Effector memory CD4-positive, alpha-beta T cell (primary cell): Measurements from ENCODE around the gene VGF.
"Not testable (repeated sequence)": the region's sequence is repeated elsewhere in the genome, so short reads cannot be mapped to it uniquely, and the experiment has no call there.

Experiments
- DNase-seq, 3 donors: peaks; one replicate each; pipeline ENCODE4 v3.0.0-alpha.2; 2020
- H3K27ac ChIP-seq: 2 replicates; pipeline ENCODE4 v1.7.0; 2013; ENCODE audit warnings: mild to moderate bottlenecking, low read length, moderate library complexity; ENCODE audit not compliant: insufficient read depth, poor library complexity, severe bottlenecking
- H3K27me3 ChIP-seq: replicated peaks from 2 replicates; pipeline ENCODE4 v1.7.0; 2013; ENCODE audit warnings: mild to moderate bottlenecking, low read length; ENCODE audit not compliant: insufficient read depth, control insufficient read depth, poor library complexity, severe bottlenecking
- H3K36me3 ChIP-seq: 2 replicates; pipeline ENCODE4 v1.7.0; 2013; ENCODE audit warnings: mild to moderate bottlenecking, low read length, moderate library complexity; ENCODE audit not compliant: control insufficient read depth, insufficient read depth
- H3K4me1 ChIP-seq: 2 replicates; pipeline ENCODE4 v1.7.0; 2013; ENCODE audit warnings: low read length, mild to moderate bottlenecking; ENCODE audit not compliant: control insufficient read depth, insufficient read depth, poor library complexity, severe bottlenecking
- H3K4me3 ChIP-seq: 2 replicates; pipeline ENCODE4 v1.7.0; 2013; ENCODE audit warnings: low read length, low read depth, mild to moderate bottlenecking; ENCODE audit not compliant: insufficient read depth, poor library complexity, severe bottlenecking
- H3K9me3 ChIP-seq: 2 replicates; pipeline ENCODE4 v1.7.0; 2013; ENCODE audit warnings: mild to moderate bottlenecking, low read length, moderate library complexity; ENCODE audit not compliant: control insufficient read depth

Gene VGF

GRCh38 chr7:101202603-101202918, 37.2 kb upstream of the VGF start:
- DNase-seq, result no peak
- H3K27ac ChIP-seq, result no peak overlapping the region
- peaks cover 23% of the 10 kb centered on the region for H3K27me3 ChIP-seq
- no peak overlapping the region for H3K4me3 ChIP-seq
- H3K36me3 ChIP-seq, result peaks cover 6% of the 10 kb centered on the region
- peaks cover 5% of the 10 kb centered on the region for H3K4me1 ChIP-seq
- H3K9me3 ChIP-seq, result no peaks in the 10 kb centered on the region

- Histone ChIP-seq H3K4me3 (no peak overlapping the region), H3K36me3 (peaks cover 6% of the 10 kb centered on the region), H3K27me3 (peaks cover 23% of the 10 kb centered on the region), H3K4me1 (peaks cover 5% of the 10 kb centered on the region), H3K27ac (no peak overlapping the region), H3K9me3 (no peaks in the 10 kb centered on the region)
- DNase-seq, result no peak
Observed at GRCh38 chr7:101201695-101202602, 36.6 kb upstream of the VGF start.

- H3K36me3 ChIP-seq, result peaks cover under 1% of the 10 kb centered on the region
- H3K4me1 ChIP-seq, result peaks cover 5% of the 10 kb centered on the region
- peaks cover 23% of the 10 kb centered on the region for H3K27me3 ChIP-seq
- DNase-seq, result no peak
- H3K27ac ChIP-seq, result no peak within 1 kb of the TSS
- H3K9me3 ChIP-seq, result no peaks in the 10 kb centered on the region
- H3K4me3 ChIP-seq, result no peak within 1 kb of the TSS
Observed at GRCh38 chr7:101200862-101201599, 35.7 kb upstream of the VGF start, which contains the start of gene MOGAT3. Gene MOGAT3, minus strand, starts transcription at chr7:101201036. Its CDS starts 182 bp downstream, at chr7:101200854.

- H3K27ac ChIP-seq, result no peak overlapping the region
- no peaks in the 10 kb centered on the region for H3K36me3 ChIP-seq
- no peak overlapping the region for H3K4me3 ChIP-seq
- no peak for DNase-seq
- no peaks in the 10 kb centered on the region for H3K9me3 ChIP-seq
- peaks cover 5% of the 10 kb centered on the region for H3K4me1 ChIP-seq
- peaks cover 23% of the 10 kb centered on the region for H3K27me3 ChIP-seq
Observed at GRCh38 chr7:101200504-101200861, 35.1 kb upstream of the VGF start.

GRCh38 chr7:101199522-101199921, 34.2 kb upstream of the VGF start:
- H3K27me3 ChIP-seq, result peaks cover 23% of the 10 kb centered on the region
- H3K27ac ChIP-seq, DNase-seq, H3K4me3 ChIP-seq, H3K4me1 ChIP-seq, H3K9me3 ChIP-seq, H3K36me3 ChIP-seq: not testable (repeated sequence)

GRCh38 chr7:101198476-101198875, 33.1 kb upstream of the VGF start:
- H3K9me3 ChIP-seq, result no peaks in the 10 kb centered on the region
- no peaks in the 10 kb centered on the region for H3K36me3 ChIP-seq
- no peak overlapping the region for H3K4me3 ChIP-seq
- H3K27ac ChIP-seq, result no peak overlapping the region
- peaks cover 5% of the 10 kb centered on the region for H3K4me1 ChIP-seq
- peaks cover 22% of the 10 kb centered on the region for H3K27me3 ChIP-seq
- DNase-seq, result no peak

GRCh38 chr7:101197991-101198390, 32.6 kb upstream of the VGF start:
- H3K27ac ChIP-seq, result no peak overlapping the region

GRCh38 chr7:101195884-101196283, 30.5 kb upstream of the VGF start:
- DNase-seq, result no peak
- H3K27ac ChIP-seq, result no peak overlapping the region
- H3K36me3 ChIP-seq, result no peaks in the 10 kb centered on the region
- peaks cover 10% of the 10 kb centered on the region for H3K27me3 ChIP-seq
- no peaks in the 10 kb centered on the region for H3K9me3 ChIP-seq
- no peaks in the 10 kb centered on the region for H3K4me1 ChIP-seq
- H3K4me3 ChIP-seq, result no peak overlapping the region

More at GRCh38 chr7:101197991-101198390, 32.6 kb upstream of the VGF start:
- no peak for DNase-seq
- H3K4me3 ChIP-seq, result no peak overlapping the region
- peaks cover 20% of the 10 kb centered on the region for H3K27me3 ChIP-seq
- peaks cover 5% of the 10 kb centered on the region for H3K4me1 ChIP-seq
- H3K36me3 ChIP-seq, result no peaks in the 10 kb centered on the region
- no peaks in the 10 kb centered on the region for H3K9me3 ChIP-seq

GRCh38 chr7:101189109-101189508, 23.7 kb upstream of the VGF start:
- no peak overlapping the region for H3K4me3 ChIP-seq
- H3K36me3 ChIP-seq, result no peaks in the 10 kb centered on the region
- H3K27ac ChIP-seq, result no peak overlapping the region
- H3K4me1 ChIP-seq, result no peaks in the 10 kb centered on the region
- DNase-seq, result no peak
- no peaks in the 10 kb centered on the region for H3K27me3 ChIP-seq
- H3K9me3 ChIP-seq, result no peaks in the 10 kb centered on the region

- no peak for DNase-seq
- Histone ChIP-seq H3K4me1 (no peaks in the 10 kb centered on the region), H3K36me3 (no peaks in the 10 kb centered on the region), H3K27me3 (peaks cover 7% of the 10 kb centered on the region), H3K4me3 (no peak overlapping the region), H3K9me3 (no peaks in the 10 kb centered on the region), H3K27ac (no peak overlapping the region)
Observed at GRCh38 chr7:101186844-101187428, 21.6 kb upstream of the VGF start.
